ENCODE data around the gene TCP10L.
"Not testable (repeated sequence)": the region's sequence is repeated elsewhere in the genome, so short reads cannot be mapped to it uniquely, and the experiment has no call there.

The TCP10L gene

DNA sequence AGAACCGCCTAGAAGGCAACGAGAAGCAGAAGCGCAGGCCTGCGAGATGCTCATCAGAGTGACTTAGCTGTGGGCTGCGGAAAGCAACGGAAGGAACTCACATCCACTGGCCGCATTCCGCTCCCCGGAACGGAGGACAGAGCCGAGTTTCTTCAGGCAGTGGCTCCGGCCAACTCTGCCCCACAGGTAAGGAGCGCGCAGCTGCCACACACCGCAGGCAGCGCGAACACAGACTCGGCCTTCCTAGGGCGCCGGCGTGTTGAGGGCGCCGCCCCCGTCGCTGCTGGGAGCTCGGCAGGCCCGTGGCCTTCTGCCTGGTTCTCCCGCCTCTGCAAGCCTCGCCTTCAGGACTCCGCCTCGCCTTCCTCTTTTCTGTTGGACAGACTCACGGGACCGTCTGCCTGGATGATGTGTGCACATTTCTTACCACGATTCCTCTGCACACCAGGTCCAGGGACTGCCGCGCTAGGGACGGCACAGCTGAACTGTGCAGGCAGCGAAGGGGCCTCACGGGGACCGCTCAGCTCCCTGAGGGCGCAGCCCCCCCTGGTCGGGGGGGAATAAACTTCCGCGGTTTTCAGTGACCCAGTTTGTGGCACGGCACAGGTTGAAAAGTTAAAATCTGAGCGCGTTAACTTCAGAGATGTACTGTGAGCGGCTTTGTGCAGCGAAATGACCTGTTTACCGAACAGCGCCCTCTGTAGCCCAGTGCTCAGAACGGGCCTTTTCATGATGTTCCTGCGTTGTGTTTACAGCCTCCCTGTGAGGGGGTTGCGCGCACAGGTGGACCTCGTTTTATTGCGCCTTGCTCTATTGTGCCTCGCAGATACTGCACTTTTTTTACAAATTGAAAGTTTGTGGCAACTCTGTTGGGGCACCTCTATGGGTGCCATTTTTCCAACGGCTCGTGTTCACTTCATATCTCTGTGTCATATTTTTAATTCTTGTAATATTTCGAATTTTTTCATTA lies 15.8 kb downstream of the TCP10L start:
- peaks cover 9% of the 10 kb centered on the region for H3K4me1 ChIP-seq (ENCODE audit: control insufficient read depth, insufficient read depth, low read length)
- H3K27ac ChIP-seq (ENCODE audit: low read depth, low read length), result no peak overlapping the region
- peaks cover 3% of the 10 kb centered on the region; the same call in 1 of the 2 replicates for H3K27me3 ChIP-seq (ENCODE audit: control insufficient read depth, insufficient read depth, low read length)
- no peaks in the 10 kb centered on the region for H3K36me3 ChIP-seq (ENCODE audit: control insufficient read depth, insufficient read depth, low read length)
- H3K4me3 ChIP-seq (ENCODE audit: low read depth, low read length), result peak overlapping the region; percentile 76
- peak overlapping the region; percentile 34 for H3K9ac ChIP-seq (ENCODE audit: low read length)
- peaks cover 6% of the 10 kb centered on the region for H3K9me3 ChIP-seq (ENCODE audit: control insufficient read depth, insufficient read depth, low read depth, low read length)

DNA sequence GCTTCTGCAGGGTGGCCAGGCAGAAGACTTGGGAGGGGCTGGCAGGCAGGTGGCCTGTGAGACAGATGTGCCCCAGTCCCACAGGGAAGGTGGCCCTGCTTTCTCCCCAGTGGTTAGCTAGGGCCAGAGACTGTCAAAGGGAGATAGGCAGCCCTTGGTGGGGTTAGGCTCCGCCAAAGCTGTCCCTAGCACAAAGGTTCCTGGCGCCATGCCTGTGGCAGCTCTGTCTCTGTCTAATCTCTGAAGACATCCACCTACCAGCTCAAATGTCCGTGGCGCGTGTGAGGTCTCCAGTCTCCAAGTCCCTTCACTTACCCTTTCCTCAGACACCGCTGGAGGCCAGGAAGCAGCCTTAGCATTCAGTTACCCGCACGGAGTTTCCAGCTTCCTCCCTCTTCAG lies 17.7 kb downstream of the TCP10L start:
- peaks cover 3% of the 10 kb centered on the region; the same call in 1 of the 2 replicates for H3K27me3 ChIP-seq (ENCODE audit: control insufficient read depth, insufficient read depth, low read length)
- no peaks in the 10 kb centered on the region for H3K36me3 ChIP-seq (ENCODE audit: control insufficient read depth, insufficient read depth, low read length)
- H3K9me3 ChIP-seq (ENCODE audit: control insufficient read depth, insufficient read depth, low read depth, low read length), result peaks cover 7% of the 10 kb centered on the region
- peaks cover 6% of the 10 kb centered on the region for H3K4me1 ChIP-seq (ENCODE audit: control insufficient read depth, insufficient read depth, low read length)
- H3K4me3 ChIP-seq (ENCODE audit: low read depth, low read length), result no peak overlapping the region
- H3K9ac ChIP-seq (ENCODE audit: low read length), result no peak overlapping the region
- H3K27ac ChIP-seq (ENCODE audit: low read depth, low read length), result no peak overlapping the region

DNA sequence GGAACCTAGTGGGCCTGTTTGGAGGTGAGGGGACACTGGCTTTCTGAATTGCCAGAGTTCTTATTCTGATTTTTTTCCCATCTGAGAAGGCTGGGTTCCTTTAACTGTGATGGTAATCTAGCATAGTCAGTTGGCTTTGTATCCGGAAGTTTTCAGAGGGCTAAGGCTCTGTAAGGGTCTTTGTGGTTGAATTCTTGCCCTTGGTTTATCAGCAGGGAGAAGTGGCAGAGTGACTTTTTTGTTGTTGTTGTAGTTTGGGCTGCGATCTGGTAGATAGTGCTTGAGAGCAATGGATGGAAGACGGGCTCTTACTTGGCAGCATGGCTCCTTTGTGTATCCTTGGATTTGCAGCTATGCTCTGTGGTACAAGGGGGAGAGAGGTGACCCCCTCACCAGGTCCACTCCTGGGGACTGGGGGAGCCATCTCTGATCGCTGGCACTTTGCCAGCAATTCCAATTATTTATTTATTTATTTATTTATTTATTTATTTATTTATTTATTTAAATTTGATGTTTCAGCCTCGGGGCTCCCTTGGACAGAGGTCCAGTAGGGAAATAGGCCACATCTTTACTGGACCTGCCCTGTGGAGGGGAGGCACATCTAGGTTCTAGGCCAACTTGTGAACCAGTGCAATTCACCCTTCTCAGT lies 18.5 kb downstream of the TCP10L start:
- no peak overlapping the region for H3K4me3 ChIP-seq (ENCODE audit: low read depth, low read length)
- H3K27ac ChIP-seq (ENCODE audit: low read depth, low read length), result no peak overlapping the region
- peaks cover 13% of the 10 kb centered on the region for H3K4me1 ChIP-seq (ENCODE audit: control insufficient read depth, insufficient read depth, low read length)
- H3K9ac ChIP-seq (ENCODE audit: low read length), result no peak overlapping the region
- H3K36me3 ChIP-seq (ENCODE audit: control insufficient read depth, insufficient read depth, low read length), result no peaks in the 10 kb centered on the region
- H3K9me3 ChIP-seq (ENCODE audit: control insufficient read depth, insufficient read depth, low read depth, low read length), result peaks cover 7% of the 10 kb centered on the region
- H3K27me3 ChIP-seq (ENCODE audit: control insufficient read depth, insufficient read depth, low read length), result peaks cover 3% of the 10 kb centered on the region; the same call in 1 of the 2 replicates

DNA sequence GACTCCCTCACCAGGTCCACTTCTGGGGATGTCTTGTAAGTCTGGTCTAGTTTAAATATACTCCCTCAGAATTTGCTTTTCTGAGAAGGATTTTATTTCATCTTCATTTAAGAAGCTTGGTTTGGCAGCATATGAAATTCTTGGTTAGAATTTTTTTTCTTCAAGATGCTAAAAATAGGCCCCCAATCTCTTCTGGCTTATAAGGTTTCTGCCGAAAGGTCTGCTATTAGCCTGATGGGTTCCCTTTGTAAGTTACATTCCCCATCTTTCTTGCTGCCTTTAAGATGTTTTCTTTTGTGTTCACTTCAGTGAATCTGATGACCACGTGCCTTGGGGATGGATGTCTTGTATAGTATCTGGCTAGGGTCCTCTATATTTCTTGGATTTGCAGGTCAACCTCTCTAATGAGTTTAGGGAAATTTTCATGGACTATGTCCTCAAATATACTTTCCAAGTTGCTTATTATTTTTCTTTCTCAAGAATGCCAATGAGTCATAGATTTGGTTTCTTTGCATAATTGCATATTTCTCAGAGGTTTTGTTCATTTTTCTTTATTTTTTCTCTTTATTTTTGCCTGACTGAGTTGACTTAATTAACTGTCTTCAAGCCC lies 19.4 kb downstream of the TCP10L start:
- no peak overlapping the region for H3K9ac ChIP-seq (ENCODE audit: low read length)
- H3K9me3 ChIP-seq (ENCODE audit: control insufficient read depth, insufficient read depth, low read depth, low read length), result peaks cover 7% of the 10 kb centered on the region
- H3K27ac ChIP-seq (ENCODE audit: low read depth, low read length), result no peak overlapping the region

DNA sequence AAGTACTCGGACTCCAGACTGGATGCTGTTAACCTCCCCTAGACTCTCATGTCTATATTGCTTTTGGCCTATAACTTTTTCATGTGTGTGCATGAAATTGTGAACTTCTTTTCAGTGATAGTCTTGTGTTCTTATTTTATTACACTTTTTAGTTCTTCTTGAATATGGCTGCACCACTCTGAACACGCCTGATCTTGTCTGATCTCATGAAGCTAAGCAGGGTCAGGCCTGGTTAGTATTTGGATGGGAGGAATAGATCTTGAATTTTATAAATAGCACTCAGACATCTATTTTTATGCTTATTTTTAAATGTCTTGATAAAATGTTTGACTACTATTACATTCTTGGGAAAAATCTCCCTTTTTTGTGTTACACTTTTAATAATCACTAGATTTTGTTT lies 22.4 kb downstream of the TCP10L start:
- Histone ChIP-seq H3K27me3 (ENCODE audit: control insufficient read depth, insufficient read depth, low read length) (no peaks in the 10 kb centered on the region), H3K4me1 (ENCODE audit: control insufficient read depth, insufficient read depth, low read length) (peaks cover 30% of the 10 kb centered on the region), H3K4me3 (ENCODE audit: low read depth, low read length) (no peak overlapping the region), H3K9me3 (ENCODE audit: control insufficient read depth, insufficient read depth, low read depth, low read length) (peaks cover 7% of the 10 kb centered on the region), H3K36me3 (ENCODE audit: control insufficient read depth, insufficient read depth, low read length) (no peaks in the 10 kb centered on the region), H3K9ac (ENCODE audit: low read length) (no peak overlapping the region), H3K27ac (ENCODE audit: low read depth, low read length) (peak overlapping the region; percentile 86; the same call in 1 of the 2 replicates)

More for the DNA sequence above, 19.4 kb downstream of the TCP10L start:
- H3K36me3 ChIP-seq (ENCODE audit: control insufficient read depth, insufficient read depth, low read length), result no peaks in the 10 kb centered on the region
- peaks cover 20% of the 10 kb centered on the region for H3K4me1 ChIP-seq (ENCODE audit: control insufficient read depth, insufficient read depth, low read length)
- H3K27me3 ChIP-seq (ENCODE audit: control insufficient read depth, insufficient read depth, low read length), result peaks cover 3% of the 10 kb centered on the region; the same call in 1 of the 2 replicates
- no peak overlapping the region for H3K4me3 ChIP-seq (ENCODE audit: low read depth, low read length)

DNA sequence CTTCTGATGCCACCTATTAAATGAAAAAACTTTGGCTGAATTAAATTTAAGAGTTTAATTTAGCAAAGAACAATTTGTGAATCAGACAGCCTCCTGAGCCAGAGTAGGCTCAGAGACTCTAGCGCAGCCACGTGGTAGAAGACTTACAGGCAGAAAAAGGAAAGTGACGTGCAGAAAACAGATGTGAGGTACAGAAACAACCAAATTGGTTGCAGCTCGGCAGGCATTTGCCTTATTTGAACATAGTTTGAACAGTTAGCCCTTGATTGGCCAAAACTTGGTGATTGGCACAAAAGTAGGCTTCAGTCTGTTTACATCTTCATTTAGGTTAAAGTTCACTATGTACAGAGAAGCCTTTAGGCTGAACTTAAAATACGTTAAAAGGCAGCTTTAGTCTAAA lies 22.9 kb downstream of the TCP10L start:
- H3K9me3 ChIP-seq (ENCODE audit: control insufficient read depth, insufficient read depth, low read depth, low read length), result peaks cover 7% of the 10 kb centered on the region
- peaks cover 32% of the 10 kb centered on the region for H3K4me1 ChIP-seq (ENCODE audit: control insufficient read depth, insufficient read depth, low read length)
- H3K36me3 ChIP-seq (ENCODE audit: control insufficient read depth, insufficient read depth, low read length), result no peaks in the 10 kb centered on the region
- H3K27ac ChIP-seq (ENCODE audit: low read depth, low read length), result peak overlapping the region; percentile 86
- H3K27me3 ChIP-seq (ENCODE audit: control insufficient read depth, insufficient read depth, low read length), result no peaks in the 10 kb centered on the region
- peak overlapping the region; percentile 57 for H3K9ac ChIP-seq (ENCODE audit: low read length)
- H3K4me3 ChIP-seq (ENCODE audit: low read depth, low read length), result no peak overlapping the region

DNA sequence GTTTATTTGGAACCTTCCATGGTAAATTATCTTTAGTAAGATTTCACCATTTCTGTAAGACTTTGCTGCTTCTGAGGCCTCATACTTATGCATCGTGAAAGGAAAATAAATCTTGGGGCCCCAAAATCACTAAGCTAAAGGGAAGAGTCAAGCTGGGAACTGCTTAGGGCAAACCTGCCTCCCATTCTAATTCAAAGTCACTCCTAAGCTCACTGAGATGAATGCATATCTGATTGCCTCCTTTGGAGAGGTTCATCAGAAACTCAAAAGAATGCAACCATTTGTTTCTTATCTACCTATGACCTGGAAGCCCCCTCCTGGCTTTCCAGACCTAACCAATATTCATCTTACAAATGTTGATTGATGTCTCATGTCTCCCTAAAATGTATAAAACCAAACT lies 23.8 kb downstream of the TCP10L start:
- H3K9me3 ChIP-seq (ENCODE audit: control insufficient read depth, insufficient read depth, low read depth, low read length); H3K27me3 ChIP-seq (ENCODE audit: control insufficient read depth, insufficient read depth, low read length); H3K36me3 ChIP-seq (ENCODE audit: control insufficient read depth, insufficient read depth, low read length): not testable (repeated sequence)
- Histone ChIP-seq H3K4me1 (ENCODE audit: control insufficient read depth, insufficient read depth, low read length) (peaks cover 36% of the 10 kb centered on the region), H3K9ac (ENCODE audit: low read length) (peak overlapping the region; percentile 57), H3K4me3 (ENCODE audit: low read depth, low read length) (peak overlapping the region; percentile 27), H3K27ac (ENCODE audit: low read depth, low read length) (peak overlapping the region; percentile 86)

DNA sequence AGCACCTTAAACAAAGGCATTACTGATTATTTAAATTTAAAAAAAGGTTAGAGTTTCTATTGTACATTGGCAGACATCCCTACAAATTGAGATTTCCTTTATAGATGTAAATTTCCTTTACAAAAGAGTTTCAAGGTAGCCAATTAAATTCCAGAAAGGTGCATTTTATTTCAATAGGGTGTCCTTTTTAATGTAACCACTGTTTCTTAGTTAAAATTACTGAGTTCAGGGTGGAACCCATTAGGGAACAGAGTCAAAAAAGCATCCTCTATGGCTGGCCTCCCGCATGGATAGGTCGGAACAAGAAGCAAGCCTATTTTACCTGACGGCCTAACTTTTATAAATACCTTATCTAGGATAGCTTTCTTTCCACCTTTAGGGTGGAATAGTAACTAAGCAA lies 24.4 kb downstream of the TCP10L start:
- peak overlapping the region; percentile 3 for H3K9ac ChIP-seq (ENCODE audit: low read length)
- H3K4me1 ChIP-seq (ENCODE audit: control insufficient read depth, insufficient read depth, low read length), result peaks cover 38% of the 10 kb centered on the region
- 0 out of 2 replicates have a peak overlapping the region, but pooled peaks have one; percentile 27 for H3K4me3 ChIP-seq (ENCODE audit: low read depth, low read length)
- H3K36me3 ChIP-seq (ENCODE audit: control insufficient read depth, insufficient read depth, low read length), result no peaks in the 10 kb centered on the region
- H3K9me3 ChIP-seq (ENCODE audit: control insufficient read depth, insufficient read depth, low read depth, low read length), result peaks cover 7% of the 10 kb centered on the region
- H3K27me3 ChIP-seq (ENCODE audit: control insufficient read depth, insufficient read depth, low read length), result no peaks in the 10 kb centered on the region
- peak overlapping the region; percentile 86 for H3K27ac ChIP-seq (ENCODE audit: low read depth, low read length)

DNA sequence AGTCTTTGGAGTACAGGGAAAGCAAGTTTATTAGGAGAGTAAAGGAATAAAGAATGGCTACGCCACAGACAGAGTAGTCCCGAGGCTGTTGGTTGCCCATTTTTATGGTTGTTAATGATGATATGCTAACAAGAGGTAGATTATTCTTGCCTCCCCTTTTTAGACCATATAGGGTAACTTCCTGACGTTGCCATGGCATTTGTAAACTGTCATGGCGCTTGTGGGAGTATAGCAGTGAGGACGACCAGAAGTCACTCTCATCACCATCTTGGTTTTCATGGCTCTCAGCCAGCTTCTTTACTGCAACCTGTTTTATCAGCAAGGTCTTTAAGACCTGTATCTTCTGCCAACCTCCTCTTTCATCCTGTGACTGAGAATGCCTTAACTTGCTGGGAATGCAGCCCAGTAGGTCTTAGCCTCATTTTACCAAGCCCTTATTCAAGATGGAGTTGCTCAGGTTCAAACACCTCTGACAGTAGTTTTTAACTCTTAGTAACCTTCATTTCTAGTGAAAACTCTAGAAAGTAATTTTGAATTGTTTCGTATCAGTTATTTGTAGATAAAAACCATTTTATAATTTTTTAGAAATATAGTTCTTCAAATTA lies 26.2 kb downstream of the TCP10L start:
- Histone ChIP-seq H3K36me3 (ENCODE audit: control insufficient read depth, insufficient read depth, low read length) (no peaks in the 10 kb centered on the region), H3K9me3 (ENCODE audit: control insufficient read depth, insufficient read depth, low read depth, low read length) (no peaks in the 10 kb centered on the region; the same call in 1 of the 2 replicates), H3K9ac (ENCODE audit: low read length) (no peak overlapping the region), H3K27me3 (ENCODE audit: control insufficient read depth, insufficient read depth, low read length) (no peaks in the 10 kb centered on the region), H3K4me1 (ENCODE audit: control insufficient read depth, insufficient read depth, low read length) (peaks cover 38% of the 10 kb centered on the region), H3K4me3 (ENCODE audit: low read depth, low read length) (no peak overlapping the region), H3K27ac (ENCODE audit: low read depth, low read length) (no peak overlapping the region)

DNA sequence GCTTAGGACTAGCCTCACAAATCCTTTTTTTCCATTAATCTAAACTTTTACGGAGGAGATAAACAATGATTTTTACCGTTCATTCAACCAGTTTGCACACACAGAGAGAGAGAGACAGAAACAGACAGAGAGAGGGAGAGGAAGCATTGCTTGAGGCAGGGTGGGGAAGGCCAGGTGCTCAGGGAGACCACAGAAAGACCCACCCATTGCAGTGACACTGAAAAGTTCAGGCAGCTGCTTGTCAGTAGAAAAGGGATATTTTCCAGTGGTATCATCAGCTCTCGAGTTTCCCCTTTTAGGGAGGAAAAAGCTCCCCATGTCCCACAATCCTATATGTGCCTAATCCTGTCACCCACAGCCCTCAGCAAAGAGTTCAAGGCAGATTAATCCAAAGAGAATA lies 27.2 kb downstream of the TCP10L start:
- no peaks in the 10 kb centered on the region for H3K36me3 ChIP-seq (ENCODE audit: control insufficient read depth, insufficient read depth, low read length)
- peaks cover 38% of the 10 kb centered on the region for H3K4me1 ChIP-seq (ENCODE audit: control insufficient read depth, insufficient read depth, low read length)

More for the DNA sequence above, 27.2 kb downstream of the TCP10L start:
- Histone ChIP-seq H3K27ac (ENCODE audit: low read depth, low read length) (no peak overlapping the region), H3K9me3 (ENCODE audit: control insufficient read depth, insufficient read depth, low read depth, low read length) (no peaks in the 10 kb centered on the region), H3K9ac (ENCODE audit: low read length) (no peak overlapping the region), H3K27me3 (ENCODE audit: control insufficient read depth, insufficient read depth, low read length) (no peaks in the 10 kb centered on the region), H3K4me3 (ENCODE audit: low read depth, low read length) (no peak overlapping the region)
